ENCODE data around the gene NFYC.

The NFYC gene

DNA sequence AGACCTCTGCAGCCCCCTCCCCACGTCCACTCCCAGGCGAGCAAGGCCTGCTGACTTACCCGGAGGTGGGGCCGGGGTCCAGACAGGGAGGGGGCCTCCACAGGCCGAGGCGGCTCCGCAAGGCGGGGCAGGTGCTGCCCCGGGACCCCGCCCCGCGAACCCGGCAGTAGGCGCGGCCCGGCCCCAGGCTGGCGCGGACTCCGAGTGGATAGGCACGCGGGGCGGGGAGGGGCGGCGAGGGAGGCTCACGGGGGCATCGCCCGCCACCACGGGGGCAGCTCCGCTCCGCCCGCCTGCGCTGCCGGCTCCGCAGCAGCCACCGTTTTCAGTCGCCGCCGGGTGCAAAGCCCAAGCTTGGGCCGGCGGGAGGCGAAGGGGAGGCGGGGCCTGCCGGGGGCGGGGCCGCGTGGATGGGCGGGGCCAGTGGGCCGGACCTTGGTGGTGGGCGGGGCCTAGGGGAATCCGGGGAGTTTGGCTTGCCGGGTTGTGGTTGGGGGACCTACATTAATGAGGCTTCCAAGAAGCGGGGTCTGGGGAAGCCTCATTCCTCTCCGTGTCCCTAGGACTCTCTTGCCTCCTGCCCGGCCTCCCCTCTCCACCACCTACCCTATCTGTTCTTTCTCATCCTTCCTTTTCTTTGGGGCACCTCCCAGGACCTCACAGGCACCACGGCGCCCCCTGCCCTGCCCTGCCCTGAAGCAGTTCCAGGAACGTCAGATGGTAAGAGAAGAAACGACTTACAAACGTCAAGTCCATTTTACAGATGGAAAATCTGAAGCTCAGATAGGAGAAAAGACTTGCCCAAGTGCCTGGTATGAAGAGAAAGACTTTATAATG, 26.0 kb upstream of the NFYC start, which contains the start of gene RIMS3 (continued):
- TF ChIP-seq ZNF660 (tag by site-specific recombination; IDR thresholded peaks at IDR 0.05): 0 out of 2 replicates have a peak, but pooled peaks have one; percentile 31
- TF ChIP-seq ZNF155 (tag by site-specific recombination; IDR thresholded peaks at IDR 0.05): no peak
- TF ChIP-seq ZEB2 (tag by site-specific recombination; IDR thresholded peaks at IDR 0.05): no peak
- TF ChIP-seq ZNF555 (tag by site-specific recombination; conservative IDR thresholded peaks at IDR 0.05): no peak
- TF ChIP-seq REST (tag by site-specific recombination; IDR thresholded peaks at IDR 0.05): no peak
- peak; percentile 36; the same call in 1 of the 2 replicates for TF ChIP-seq HIC1 (tag by site-specific recombination; IDR thresholded peaks at IDR 0.05)
- TF ChIP-seq, protein P1, sequence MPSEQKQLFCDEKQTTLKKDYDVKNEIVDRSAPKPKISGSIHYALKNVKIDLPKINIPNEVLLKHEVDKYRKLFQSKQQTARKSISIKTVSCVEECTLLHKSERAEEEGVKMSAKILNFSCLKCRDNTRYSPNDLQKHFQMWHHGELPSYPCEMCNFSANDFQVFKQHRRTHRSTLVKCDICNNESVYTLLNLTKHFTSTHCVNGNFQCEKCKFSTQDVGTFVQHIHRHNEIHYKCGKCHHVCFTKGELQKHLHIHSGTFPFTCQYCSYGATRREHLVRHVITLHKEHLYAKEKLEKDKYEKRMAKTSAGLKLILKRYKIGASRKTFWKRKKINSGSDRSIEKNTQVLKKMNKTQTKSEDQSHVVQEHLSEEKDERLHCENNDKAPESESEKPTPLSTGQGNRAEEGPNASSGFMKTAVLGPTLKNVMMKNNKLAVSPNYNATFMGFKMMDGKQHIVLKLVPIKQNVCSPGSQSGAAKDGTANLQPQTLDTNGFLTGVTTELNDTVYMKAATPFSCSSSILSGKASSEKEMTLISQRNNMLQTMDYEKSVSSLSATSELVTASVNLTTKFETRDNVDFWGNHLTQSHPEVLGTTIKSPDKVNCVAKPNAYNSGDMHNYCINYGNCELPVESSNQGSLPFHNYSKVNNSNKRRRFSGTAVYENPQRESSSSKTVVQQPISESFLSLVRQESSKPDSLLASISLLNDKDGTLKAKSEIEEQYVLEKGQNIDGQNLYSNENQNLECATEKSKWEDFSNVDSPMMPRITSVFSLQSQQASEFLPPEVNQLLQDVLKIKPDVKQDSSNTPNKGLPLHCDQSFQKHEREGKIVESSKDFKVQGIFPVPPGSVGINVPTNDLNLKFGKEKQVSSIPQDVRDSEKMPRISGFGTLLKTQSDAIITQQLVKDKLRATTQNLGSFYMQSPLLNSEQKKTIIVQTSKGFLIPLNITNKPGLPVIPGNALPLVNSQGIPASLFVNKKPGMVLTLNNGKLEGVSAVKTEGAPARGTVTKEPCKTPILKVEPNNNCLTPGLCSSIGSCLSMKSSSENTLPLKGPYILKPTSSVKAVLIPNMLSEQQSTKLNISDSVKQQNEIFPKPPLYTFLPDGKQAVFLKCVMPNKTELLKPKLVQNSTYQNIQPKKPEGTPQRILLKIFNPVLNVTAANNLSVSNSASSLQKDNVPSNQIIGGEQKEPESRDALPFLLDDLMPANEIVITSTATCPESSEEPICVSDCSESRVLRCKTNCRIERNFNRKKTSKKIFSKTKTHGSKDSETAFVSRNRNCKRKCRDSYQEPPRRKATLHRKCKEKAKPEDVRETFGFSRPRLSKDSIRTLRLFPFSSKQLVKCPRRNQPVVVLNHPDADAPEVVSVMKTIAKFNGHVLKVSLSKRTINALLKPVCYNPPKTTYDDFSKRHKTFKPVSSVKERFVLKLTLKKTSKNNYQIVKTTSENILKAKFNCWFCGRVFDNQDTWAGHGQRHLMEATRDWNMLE (tag by site-specific recombination; conservative IDR thresholded peaks at IDR 0.05; ENCODE audit: low read depth): no peak
- TF ChIP-seq, protein P2, sequence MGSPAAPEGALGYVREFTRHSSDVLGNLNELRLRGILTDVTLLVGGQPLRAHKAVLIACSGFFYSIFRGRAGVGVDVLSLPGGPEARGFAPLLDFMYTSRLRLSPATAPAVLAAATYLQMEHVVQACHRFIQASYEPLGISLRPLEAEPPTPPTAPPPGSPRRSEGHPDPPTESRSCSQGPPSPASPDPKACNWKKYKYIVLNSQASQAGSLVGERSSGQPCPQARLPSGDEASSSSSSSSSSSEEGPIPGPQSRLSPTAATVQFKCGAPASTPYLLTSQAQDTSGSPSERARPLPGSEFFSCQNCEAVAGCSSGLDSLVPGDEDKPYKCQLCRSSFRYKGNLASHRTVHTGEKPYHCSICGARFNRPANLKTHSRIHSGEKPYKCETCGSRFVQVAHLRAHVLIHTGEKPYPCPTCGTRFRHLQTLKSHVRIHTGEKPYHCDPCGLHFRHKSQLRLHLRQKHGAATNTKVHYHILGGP (tag by site-specific recombination; IDR thresholded peaks at IDR 0.05): no peak
- no peak for TF ChIP-seq ZNF174 (tag by site-specific recombination; IDR thresholded peaks at IDR 0.05)
- no peak for TF ChIP-seq ZSCAN16 (tag by site-specific recombination; IDR thresholded peaks at IDR 0.05)
- TF ChIP-seq ZNF585B (tag by site-specific recombination; IDR thresholded peaks at IDR 0.05): no peak
- no peak for TF ChIP-seq ZNF354C (tag by site-specific recombination; IDR thresholded peaks at IDR 0.05; ENCODE audit: borderline replicate concordance, low read depth)
- TF ChIP-seq ZFP69B (tag by site-specific recombination; IDR thresholded peaks at IDR 0.05): no peak
- peak; percentile 68; the same call in 1 of the 2 replicates for TF ChIP-seq KLF8 (tag by site-specific recombination; IDR thresholded peaks at IDR 0.05)
- TF ChIP-seq GLIS2 (tag by site-specific recombination; IDR thresholded peaks at IDR 0.05): peak; percentile 81
- TF ChIP-seq ZFHX2 (tag by site-specific recombination; conservative IDR thresholded peaks at IDR 0.05): peak; percentile 35; the same call in 1 of the 2 replicates
- TF ChIP-seq ZSCAN23 (tag by site-specific recombination; IDR thresholded peaks at IDR 0.05): no peak
- TF ChIP-seq ZBTB26 (tag by site-specific recombination; optimal IDR thresholded peaks at IDR 0.05): peak; percentile 19
- TF ChIP-seq ZNF629 (tag by site-specific recombination; IDR thresholded peaks at IDR 0.05): no peak
- 0 out of 2 replicates have a peak, but pooled peaks have one; percentile 28 for TF ChIP-seq ZIC2 (tag by site-specific recombination; IDR thresholded peaks at IDR 0.05)
- peak; percentile 22; the same call in 1 of the 2 replicates for TF ChIP-seq SP7 (tag by site-specific recombination; IDR thresholded peaks at IDR 0.05)
- no peak for TF ChIP-seq ZNF514 (tag by site-specific recombination; IDR thresholded peaks at IDR 0.05)
- no peak for TF ChIP-seq ZNF701 (tag by site-specific recombination; IDR thresholded peaks at IDR 0.05)
- no peak for TF ChIP-seq ZNF654 (tag by site-specific recombination; IDR thresholded peaks at IDR 0.05; ENCODE audit: low read depth)

All from HEK293 (cell line).